Measurements from ENCODE around the gene SCO2.

The SCO2 gene

DNA sequence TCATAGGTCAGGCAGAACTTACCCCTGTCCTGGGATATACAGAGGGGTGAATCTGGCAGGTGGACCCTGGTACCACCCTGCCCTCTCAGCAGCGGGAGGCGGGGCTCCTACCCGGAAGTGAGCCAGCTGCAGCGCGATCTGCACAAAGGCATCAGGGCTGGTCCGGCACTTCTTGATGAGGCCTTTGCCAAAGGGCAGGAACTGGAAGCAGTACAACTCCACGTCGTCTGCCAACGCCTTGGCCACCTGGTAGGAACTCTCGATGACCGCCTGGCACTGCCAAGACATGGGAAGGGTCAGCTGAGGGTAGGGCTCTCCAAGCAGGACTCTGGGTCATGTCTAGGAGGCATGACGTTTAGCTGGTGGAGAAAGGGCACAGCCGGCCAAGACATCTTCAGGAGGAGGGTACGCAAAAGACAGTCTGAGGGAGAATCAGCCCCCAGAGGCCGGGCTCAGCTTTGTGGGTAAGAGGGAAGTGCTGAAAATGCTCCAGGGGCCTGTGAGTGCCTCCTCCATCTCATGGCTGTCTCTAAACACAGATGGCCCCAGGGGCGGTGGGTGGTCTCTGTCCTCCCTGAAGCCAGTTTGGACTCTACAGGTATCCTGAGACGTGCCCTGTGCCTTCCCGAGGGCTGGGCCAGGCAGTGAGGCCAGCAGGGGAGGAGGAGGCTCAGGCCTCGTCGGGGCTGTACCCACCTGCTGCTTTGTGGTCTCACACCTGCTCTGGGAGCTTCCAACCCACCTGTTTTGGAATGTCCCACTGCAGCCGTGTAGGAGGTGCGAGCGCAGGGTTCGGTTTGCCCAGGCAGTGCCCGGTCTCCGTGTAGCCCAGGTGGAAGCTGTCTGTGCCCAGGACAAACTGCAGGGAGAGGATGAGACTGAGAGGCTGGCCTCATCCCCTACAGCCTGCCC is 46.1 kb upstream of the SCO2 start:
- Histone ChIP-seq H3K79me2 (ENCODE audit: control insufficient read depth, insufficient read depth, low read length, poor library complexity) (no peaks in the 10 kb centered on the region), H3K9ac (ENCODE audit: low read length) (no peak overlapping the region), H3K4me2 (ENCODE audit: low read length) (no peak overlapping the region), H2BK120ac (ENCODE audit: insufficient read depth, low read length, poor library complexity) (no peak overlapping the region), H2AFZ (ENCODE audit: insufficient read depth, low read length, poor library complexity) (no peak overlapping the region), H3K4ac (ENCODE audit: low read depth, low read length) (no peak overlapping the region), H2AK5ac (ENCODE audit: low read length) (no peak overlapping the region), H3K18ac (ENCODE audit: low read length) (no peak overlapping the region), H3K79me1 (ENCODE audit: low read length) (no peaks in the 10 kb centered on the region), H2BK5ac (ENCODE audit: low read depth, low read length, poor library complexity) (no peak overlapping the region), H4K8ac (ENCODE audit: low read depth, low read length) (no peak overlapping the region), H2BK12ac (ENCODE audit: low read length) (no peak overlapping the region), H3K27ac (ENCODE audit: low read depth, low read length) (no peak overlapping the region), H3K23ac (ENCODE audit: low read length) (no peak overlapping the region), H3K9me3 (ENCODE audit: insufficient read depth, low read depth, low read length) (peaks cover 4% of the 10 kb centered on the region), H3K14ac (ENCODE audit: low read length) (no peak overlapping the region), H3K36me3 (ENCODE audit: control insufficient read depth in 1 of 2, insufficient read depth in 2 of 2, low read length in 2 of 2) (peaks cover 66 to 75% of the 10 kb centered on the region in 2 experiments), H3K4me1 (ENCODE audit: control insufficient read depth in 1 of 2, insufficient read depth in 2 of 2, low read length in 2 of 2) (no peaks in the 10 kb centered on the region), H4K91ac (ENCODE audit: low read depth, low read length) (no peak overlapping the region), H3K4me3 (ENCODE audit: low read depth, low read length) (peak overlapping the region; percentile 10), H4K12ac (ENCODE audit: low read depth, low read length) (no peak overlapping the region), H3K27me3 (ENCODE audit: insufficient read depth, low read length) (no peaks in the 10 kb centered on the region)
- no peak for DNase-seq
- no CpG with 5 or more reads among the region's 26 CpGs for WGBS (ENCODE audit: extremely low coverage, insufficient coverage, insufficient read length)

DNA sequence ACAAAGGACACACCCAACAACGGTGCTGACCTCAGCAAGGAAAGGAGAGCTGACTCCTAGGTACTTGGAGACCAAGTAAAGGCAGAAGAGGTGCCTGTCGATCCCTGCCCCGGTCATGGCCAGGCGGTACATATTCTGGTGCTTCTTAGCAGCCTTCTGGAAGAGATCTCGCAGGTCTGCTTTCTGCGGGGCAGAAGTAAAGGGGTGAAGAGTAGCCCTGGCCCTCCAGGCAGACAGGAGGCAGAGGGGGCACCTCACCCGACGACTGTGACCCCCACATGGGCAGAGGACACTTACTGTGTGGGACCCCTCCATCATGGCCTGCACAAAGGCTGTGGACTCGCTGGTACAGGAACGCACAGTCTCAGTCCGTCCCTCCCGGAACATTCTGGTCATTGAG is 45.5 kb upstream of the SCO2 start:
- Histone ChIP-seq H2BK12ac (ENCODE audit: low read length) (no peak overlapping the region), H2BK5ac (ENCODE audit: low read depth, low read length, poor library complexity) (no peak overlapping the region), H4K8ac (ENCODE audit: low read depth, low read length) (no peak overlapping the region), H3K27ac (ENCODE audit: low read depth, low read length) (no peak overlapping the region), H3K79me1 (ENCODE audit: low read length) (no peaks in the 10 kb centered on the region), H2BK120ac (ENCODE audit: insufficient read depth, low read length, poor library complexity) (no peak overlapping the region), H4K12ac (ENCODE audit: low read depth, low read length) (no peak overlapping the region), H3K9me3 (ENCODE audit: insufficient read depth, low read depth, low read length) (peaks cover 3% of the 10 kb centered on the region), H3K23ac (ENCODE audit: low read length) (no peak overlapping the region), H3K18ac (ENCODE audit: low read length) (no peak overlapping the region), H4K91ac (ENCODE audit: low read depth, low read length) (no peak overlapping the region), H3K14ac (ENCODE audit: low read length) (no peak overlapping the region), H3K79me2 (ENCODE audit: control insufficient read depth, insufficient read depth, low read length, poor library complexity) (no peaks in the 10 kb centered on the region), H3K4me1 (ENCODE audit: control insufficient read depth in 1 of 2, insufficient read depth in 2 of 2, low read length in 2 of 2) (no peaks in the 10 kb centered on the region), H3K27me3 (ENCODE audit: insufficient read depth, low read length) (no peaks in the 10 kb centered on the region), H3K4me3 (ENCODE audit: low read depth, low read length) (no peak overlapping the region), H3K4ac (ENCODE audit: low read depth, low read length) (no peak overlapping the region), H3K9ac (ENCODE audit: low read length) (no peak overlapping the region), H2AFZ (ENCODE audit: insufficient read depth, low read length, poor library complexity) (no peak overlapping the region), H3K4me2 (ENCODE audit: low read length) (no peak overlapping the region), H2AK5ac (ENCODE audit: low read length) (no peak overlapping the region), H3K36me3 (ENCODE audit: control insufficient read depth in 1 of 2, insufficient read depth in 2 of 2, low read length in 2 of 2) (peaks cover 64 to 73% of the 10 kb centered on the region in 2 experiments)
- no CpG with 5 or more reads among the region's 12 CpGs for WGBS (ENCODE audit: extremely low coverage, insufficient coverage, insufficient read length)
- DNase-seq = no peak

DNA sequence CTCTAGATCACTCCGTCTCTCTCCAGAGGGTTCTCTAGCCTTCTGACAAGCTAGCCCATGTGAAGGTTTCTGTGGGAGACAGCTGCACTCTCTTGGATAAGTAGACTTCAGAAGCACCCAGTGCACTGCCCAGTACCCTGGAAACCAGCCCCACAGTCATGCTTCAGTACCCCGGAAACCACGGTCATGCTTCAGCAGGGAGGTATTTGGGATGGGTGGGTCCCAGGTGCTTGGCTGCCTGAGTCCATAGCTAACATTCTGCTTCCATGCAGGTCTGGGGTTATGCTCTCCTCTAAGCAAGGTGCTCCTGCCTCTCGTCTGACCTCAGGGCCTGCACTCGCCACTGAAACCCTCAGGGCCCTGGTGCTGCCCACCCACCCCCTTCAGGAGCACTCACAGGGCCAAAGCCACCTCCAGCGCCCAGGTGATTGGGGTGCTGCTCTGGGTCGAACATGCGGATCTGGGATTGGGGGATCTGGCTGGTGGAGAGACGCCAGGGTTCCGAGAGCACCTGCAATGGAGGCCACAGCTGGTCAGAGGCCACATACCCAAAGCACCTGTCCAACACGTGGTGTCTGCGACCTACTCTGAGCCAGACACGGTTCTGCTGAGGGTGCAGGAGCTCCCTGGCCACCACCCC is 44.6 kb upstream of the SCO2 start:
- H3K14ac ChIP-seq (ENCODE audit: low read length) = no peak overlapping the region
- H2AK5ac ChIP-seq (ENCODE audit: low read length) = no peak overlapping the region
- no peaks in the 10 kb centered on the region for H3K27me3 ChIP-seq (ENCODE audit: insufficient read depth, low read length)
- H3K4ac ChIP-seq (ENCODE audit: low read depth, low read length) = no peak overlapping the region
- peak overlapping the region; percentile 3 for H3K4me3 ChIP-seq (ENCODE audit: low read depth, low read length)
- peak; percentile 49 to 65 for DNase-seq
- H3K4me1 ChIP-seq (ENCODE audit: control insufficient read depth in 1 of 2, insufficient read depth in 2 of 2, low read length in 2 of 2) = no peaks in the 10 kb centered on the region
- H3K79me2 ChIP-seq (ENCODE audit: control insufficient read depth, insufficient read depth, low read length, poor library complexity) = no peaks in the 10 kb centered on the region
- no peak overlapping the region for H2BK12ac ChIP-seq (ENCODE audit: low read length)
- H3K9me3 ChIP-seq (ENCODE audit: insufficient read depth, low read depth, low read length) = peaks cover 2% of the 10 kb centered on the region
- no peak overlapping the region for H3K18ac ChIP-seq (ENCODE audit: low read length)
- no peak overlapping the region for H4K8ac ChIP-seq (ENCODE audit: low read depth, low read length)
- no peak overlapping the region for H3K27ac ChIP-seq (ENCODE audit: low read depth, low read length)
- H3K4me2 ChIP-seq (ENCODE audit: low read length) = no peak overlapping the region
- H2BK5ac ChIP-seq (ENCODE audit: low read depth, low read length, poor library complexity) = no peak overlapping the region
- H2BK120ac ChIP-seq (ENCODE audit: insufficient read depth, low read length, poor library complexity) = no peak overlapping the region
- H3K9ac ChIP-seq (ENCODE audit: low read length) = no peak overlapping the region
- no peaks in the 10 kb centered on the region for H3K79me1 ChIP-seq (ENCODE audit: low read length)
- no peak overlapping the region for H4K91ac ChIP-seq (ENCODE audit: low read depth, low read length)
- H3K36me3 ChIP-seq (ENCODE audit: control insufficient read depth in 1 of 2, insufficient read depth in 2 of 2, low read length in 2 of 2) = peaks cover 64 to 67% of the 10 kb centered on the region in 2 experiments
- H4K12ac ChIP-seq (ENCODE audit: low read depth, low read length) = no peak overlapping the region
- no CpG with 5 or more reads among the region's 13 CpGs for WGBS (ENCODE audit: extremely low coverage, insufficient coverage, insufficient read length)
- H2AFZ ChIP-seq (ENCODE audit: insufficient read depth, low read length, poor library complexity) = no peak overlapping the region
- H3K23ac ChIP-seq (ENCODE audit: low read length) = no peak overlapping the region

DNA sequence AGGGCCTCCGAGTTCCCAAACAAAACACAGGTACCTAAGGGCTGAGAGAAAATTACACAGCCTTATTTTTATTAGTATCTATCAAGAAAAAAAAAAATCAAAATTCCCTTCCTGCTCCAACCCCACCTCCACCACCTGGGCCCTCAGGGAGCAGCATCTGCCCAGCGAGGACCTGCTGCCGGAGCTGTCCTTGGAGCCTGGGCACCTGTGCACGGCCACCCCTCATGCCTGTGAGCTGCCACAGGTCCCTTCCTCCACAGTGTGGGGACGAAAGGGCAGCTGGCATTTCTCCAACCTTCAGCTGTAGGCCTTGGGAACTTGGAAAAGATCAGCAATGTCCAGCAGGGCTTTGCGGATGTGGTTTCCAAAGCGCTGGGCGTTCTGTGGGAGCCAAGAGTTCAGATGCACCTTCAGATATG is 43.7 kb upstream of the SCO2 start:
- H3K9ac ChIP-seq (ENCODE audit: low read length) = no peak overlapping the region
- H2BK120ac ChIP-seq (ENCODE audit: insufficient read depth, low read length, poor library complexity) = no peak overlapping the region
- peaks cover 2% of the 10 kb centered on the region for H3K9me3 ChIP-seq (ENCODE audit: insufficient read depth, low read depth, low read length)
- no peak overlapping the region for H3K14ac ChIP-seq (ENCODE audit: low read length)
- H3K4me3 ChIP-seq (ENCODE audit: low read depth, low read length) = no peak overlapping the region
- no peaks in the 10 kb centered on the region for H3K79me2 ChIP-seq (ENCODE audit: control insufficient read depth, insufficient read depth, low read length, poor library complexity)
- no peak overlapping the region for H4K91ac ChIP-seq (ENCODE audit: low read depth, low read length)
- H2AK5ac ChIP-seq (ENCODE audit: low read length) = no peak overlapping the region
- no peak overlapping the region for H2BK12ac ChIP-seq (ENCODE audit: low read length)
- no peak overlapping the region for H3K18ac ChIP-seq (ENCODE audit: low read length)
- no peaks in the 10 kb centered on the region for H3K27me3 ChIP-seq (ENCODE audit: insufficient read depth, low read length)
- H3K4me2 ChIP-seq (ENCODE audit: low read length) = no peak overlapping the region
- no peak overlapping the region for H4K12ac ChIP-seq (ENCODE audit: low read depth, low read length)
- H3K79me1 ChIP-seq (ENCODE audit: low read length) = no peaks in the 10 kb centered on the region
- H3K36me3 ChIP-seq (ENCODE audit: control insufficient read depth in 1 of 2, insufficient read depth in 2 of 2, low read length in 2 of 2) = peaks cover 57 to 60% of the 10 kb centered on the region in 2 experiments
- H3K4me1 ChIP-seq (ENCODE audit: control insufficient read depth in 1 of 2, insufficient read depth in 2 of 2, low read length in 2 of 2) = no peaks in the 10 kb centered on the region
- no peak for DNase-seq
- H3K27ac ChIP-seq (ENCODE audit: low read depth, low read length) = no peak overlapping the region
- H2AFZ ChIP-seq (ENCODE audit: insufficient read depth, low read length, poor library complexity) = no peak overlapping the region
- no peak overlapping the region for H4K8ac ChIP-seq (ENCODE audit: low read depth, low read length)
- no CpG with 5 or more reads among the region's 8 CpGs for WGBS (ENCODE audit: extremely low coverage, insufficient coverage, insufficient read length)
- H3K23ac ChIP-seq (ENCODE audit: low read length) = no peak overlapping the region
- no peak overlapping the region for H3K4ac ChIP-seq (ENCODE audit: low read depth, low read length)
- H2BK5ac ChIP-seq (ENCODE audit: low read depth, low read length, poor library complexity) = no peak overlapping the region

Data from trophoblast cell (in vitro differentiated cells and primary cell).